CD4-positive, alpha-beta T cell (primary cell): Measurements from ENCODE around the gene PRPSAP2. TPM values are rescaled to one million over a fixed set of nuclear protein-coding genes. Genes with fewer than 3 reads are reported as not detected.

Source experiments
- ATAC-seq: fragments of 200-7000 bp; cut with Tn5 transposase; one replicate; pipeline ENCODE4 v1.10.0; 2022; ENCODE audit warnings: mild to moderate bottlenecking; ENCODE audit not compliant: poor library complexity
- CTCF ChIA-PET: fragments of 350-600 bp; sonication (Branson Sonifier 250); formaldehyde crosslinking; loops from one replicate; lab custom pipeline; 2021; ENCODE audit warnings: antibody characterized with exemption, inconsistent platforms; lab: Charles Lee
- POLR2A ChIA-PET: fragments of 350-600 bp; sonication (Branson Sonifier 250); formaldehyde crosslinking; loops from one replicate; lab custom pipeline; 2021; ENCODE audit warnings: antibody characterized with exemption, inconsistent platforms; lab: Charles Lee
- DNase-seq, 14 experiments: peaks; one replicate each; pipeline ENCODE4 v3.0.0-alpha.2; 2013 to 2020; ENCODE audit warnings: mixed read lengths in 2 of 14
- H3K27ac ChIP-seq, 2 donors: one replicate each; pipeline versions ENCODE4 v1.5.1 to v1.7.0; 2013; ENCODE audit warnings: low read length in 2 of 2, low read depth in 1 of 2, mild to moderate bottlenecking in 1 of 2
- H3K27me3 ChIP-seq, 2 experiments: 1 replicate in 1 of 2; 2 replicates in 1 of 2; pipeline versions ENCODE4 v1.6.1 to v1.7.0; 2013; ENCODE audit warnings: low read length in 2 of 2, control low read depth in 1 of 2, mild to moderate bottlenecking in 1 of 2, moderate library complexity in 1 of 2; ENCODE audit not compliant: insufficient read depth in 2 of 2, control insufficient read depth in 1 of 2
- H3K36me3 ChIP-seq: one replicate; pipeline ENCODE4 v1.6.1; 2013; ENCODE audit warnings: low read length, control low read depth; ENCODE audit not compliant: insufficient read depth
- H3K4me1 ChIP-seq: one replicate; pipeline ENCODE4 v1.6.1; 2013; ENCODE audit warnings: low read length, control low read depth; ENCODE audit not compliant: insufficient read depth
- H3K4me3 ChIP-seq: one replicate; pipeline ENCODE4 v1.5.1; 2013; ENCODE audit warnings: mild to moderate bottlenecking, low read length, moderate library complexity
- H3K9me3 ChIP-seq, 2 experiments: 1 replicate in 1 of 2; 2 replicates in 1 of 2; pipeline versions ENCODE4 v1.6.1 to v1.7.0; 2013; ENCODE audit warnings: low read length in 2 of 2, mild to moderate bottlenecking in 2 of 2, control low read depth in 1 of 2, moderate library complexity in 1 of 2; ENCODE audit not compliant: control insufficient read depth in 1 of 2, insufficient read depth in 1 of 2
- H3K27ac Mint-ChIP-seq: one replicate; pipeline ENCODE4 v1.8.0; 2020; ENCODE audit warnings: mixed read lengths
- H3K27me3 Mint-ChIP-seq: one replicate; pipeline ENCODE4 v1.8.0; 2021; ENCODE audit warnings: mixed read lengths
- H3K36me3 Mint-ChIP-seq: one replicate; pipeline ENCODE4 v1.8.0; 2021; ENCODE audit warnings: low read depth, mixed read lengths
- H3K4me1 Mint-ChIP-seq: one replicate; pipeline ENCODE4 v1.8.0; 2021; ENCODE audit warnings: low read depth, mixed read lengths
- H3K4me3 Mint-ChIP-seq: one replicate; pipeline ENCODE4 v1.8.0; 2020; ENCODE audit warnings: mild to moderate bottlenecking, mixed read lengths
- H3K9me3 Mint-ChIP-seq: one replicate; pipeline ENCODE4 v1.8.0; 2020; ENCODE audit warnings: mixed read lengths
- CTCF ChIP-seq: fragments of 200-600 bp; IDR thresholded peaks from one replicate; pipeline ENCODE4 v1.8.0; 2022; ENCODE audit warnings: antibody characterized with exemption, mild to moderate bottlenecking
- intact Hi-C, 2 experiments: fragments of 100-400 bp; cut with DNase I in 1 of 2; cut with micrococcal nuclease in 1 of 2; formaldehyde crosslinking; loops; one replicate each; pipeline versions ENCODE4 v1.15.1 to v1.9.0; 2023 to 2025; cut with DNase I, micrococcal nuclease
- total RNA-seq, 174 experiments: library from RNA in 2 of 174; stranded (reverse) in 2 of 174; gene quantifications; one replicate each; pipeline ENCODE4 v1.2.3 and lab custom pipeline; 2021 to 2026

PRPSAP2 gene
- total RNA-seq, 2 experiments from 2014 or later = 24.9 to 25.5 TPM

DNA sequence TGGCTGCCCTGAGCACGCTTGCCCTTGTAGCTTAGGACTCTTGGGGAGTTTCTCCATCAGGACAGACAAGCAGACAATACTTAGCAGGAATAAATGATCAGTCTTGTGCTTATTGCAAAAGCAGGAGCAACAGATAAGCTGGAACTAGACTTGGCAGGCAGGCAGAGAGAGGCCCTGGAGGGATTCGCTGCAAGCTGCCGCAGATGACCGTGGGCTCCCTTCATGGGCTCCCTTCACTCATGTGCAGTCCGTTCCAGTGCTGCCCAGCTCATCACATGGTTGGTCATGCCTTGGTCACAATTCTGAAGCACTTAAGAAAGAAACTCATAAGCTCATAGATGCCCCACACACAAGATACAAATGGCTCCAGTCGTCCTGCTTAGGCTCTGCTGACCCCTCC is 91.6 kb downstream of the PRPSAP2 start:
- peaks cover 21% of the 10 kb centered on the region for H3K4me1 Mint-ChIP-seq
- H3K27ac Mint-ChIP-seq = no peak overlapping the region
- Histone ChIP-seq H3K9me3 (no peaks in the 10 kb centered on the region), H3K4me1 (peaks cover 25% of the 10 kb centered on the region), H3K36me3 (no peaks in the 10 kb centered on the region), H3K27ac (no peak overlapping the region), H3K4me3 (no peak overlapping the region), H3K27me3 (no peaks in the 10 kb centered on the region)
- H3K4me3 Mint-ChIP-seq = no peak overlapping the region
- ATAC-seq (no peak), DNase-seq (no peak)
- no peaks in the 10 kb centered on the region for H3K27me3 Mint-ChIP-seq
- POLR2A ChIA-PET = no interaction called here
- H3K9me3 Mint-ChIP-seq = no peaks in the 10 kb centered on the region
- intact Hi-C loops = no loop called here
- CTCF ChIA-PET = interaction anchor here (0.8 kb wide), 1 partner anchor 15 kb away, joined by 3 read pairs; no protein-coding TSS in a partner anchor
- H3K36me3 Mint-ChIP-seq = no peaks in the 10 kb centered on the region
- TF ChIP-seq CTCF = no peak

GRCh38 chr17:18950346-18950745 is 92.4 kb downstream of the PRPSAP2 start:
- H3K27me3 ChIP-seq = no peaks in the 10 kb centered on the region
- no peaks in the 10 kb centered on the region for H3K27me3 Mint-ChIP-seq
- no peak overlapping the region for H3K4me3 ChIP-seq
- peaks cover 29% of the 10 kb centered on the region for H3K4me1 Mint-ChIP-seq
- no peak overlapping the region for H3K4me3 Mint-ChIP-seq
- no peaks in the 10 kb centered on the region for H3K9me3 Mint-ChIP-seq
- peaks cover 33% of the 10 kb centered on the region for H3K4me1 ChIP-seq
- no peaks in the 10 kb centered on the region for H3K9me3 ChIP-seq
- DNase-seq = no peak
- intact Hi-C loops = loop anchor here in 1 of 2 experiments (10.0 kb wide), 1 partner anchor 136 kb away; no protein-coding TSS in a partner anchor
- POLR2A ChIA-PET = no interaction called here
- ATAC-seq = no peak
- no peaks in the 10 kb centered on the region for H3K36me3 ChIP-seq
- H3K27ac ChIP-seq = no peak overlapping the region
- CTCF ChIA-PET = interaction anchor here (0.8 kb wide), 1 partner anchor 16 kb away, joined by 3 read pairs; no protein-coding TSS in a partner anchor
- H3K27ac Mint-ChIP-seq = no peak overlapping the region
- no peak for TF ChIP-seq CTCF
- no peaks in the 10 kb centered on the region for H3K36me3 Mint-ChIP-seq

- no peaks in the 10 kb centered on the region for H3K36me3 Mint-ChIP-seq
- H3K4me3 ChIP-seq = no peak overlapping the region
- POLR2A ChIA-PET = no interaction called here
- no peak for TF ChIP-seq CTCF
- H3K27ac ChIP-seq = no peak overlapping the region
- H3K4me3 Mint-ChIP-seq = no peak overlapping the region
- peaks cover 41% of the 10 kb centered on the region for H3K4me1 ChIP-seq
- H3K9me3 Mint-ChIP-seq = no peaks in the 10 kb centered on the region
- no peak for ATAC-seq
- intact Hi-C loops = loop anchor here in 1 of 2 experiments (10.0 kb wide), 1 partner anchor 136 kb away; no protein-coding TSS in a partner anchor
- CTCF ChIA-PET = no interaction called here
- no peaks in the 10 kb centered on the region for H3K27me3 ChIP-seq
- no peak overlapping the region for H3K27ac Mint-ChIP-seq
- no peak for DNase-seq
- H3K9me3 ChIP-seq = no peaks in the 10 kb centered on the region
- no peaks in the 10 kb centered on the region for H3K36me3 ChIP-seq
- H3K27me3 Mint-ChIP-seq = no peaks in the 10 kb centered on the region
- H3K4me1 Mint-ChIP-seq = peaks cover 30% of the 10 kb centered on the region
These were observed 93.3 kb downstream of the PRPSAP2 start for GRCh38 chr17:18950944-18951905.
